NB4 (cell line): ENCODE results near the gene HSPG2.

Source experiments
- CTCF ChIP-seq: IDR thresholded peaks from one replicate; pipeline ENCODE4 v1.5.1; 2012; ENCODE audit warnings: low read depth, low read length
- POLR2A ChIP-seq: IDR thresholded peaks from 2 replicates; pipeline ENCODE4 v1.6.1; 2011; ENCODE audit warnings: mild to moderate bottlenecking; ENCODE audit not compliant: insufficient read length; ENCODE audit errors: extremely low read depth

- TF ChIP-seq CTCF (no peak), POLR2A (no peak)
These were observed 161.0 kb downstream of the HSPG2 start for GRCh38 chr1:21775985-21776562.
